Ishikawa (cell line): Measurements from ENCODE around the gene JMJD8.

Source experiments
- CEBPB ChIP-seq: IDR thresholded peaks from 2 replicates; pipeline ENCODE4 v1.6.1; 2012
- CREB1 ChIP-seq: IDR thresholded peaks from 2 replicates; pipeline ENCODE4 v1.6.1; 2012; ENCODE audit warnings: low read depth
- EGR1 ChIP-seq: IDR thresholded peaks from 2 replicates; pipeline ENCODE4 v1.6.1; 2012
- EP300 ChIP-seq: IDR thresholded peaks from 2 replicates; pipeline ENCODE4 v1.6.1; 2012; ENCODE audit warnings: borderline replicate concordance
- FOXM1 ChIP-seq: IDR thresholded peaks from 2 replicates; pipeline ENCODE4 v1.6.1; 2012; ENCODE audit warnings: low read depth, borderline replicate concordance
- MAX ChIP-seq: IDR thresholded peaks from 2 replicates; pipeline ENCODE4 v1.6.1; 2012
- NFIC ChIP-seq: IDR thresholded peaks from 2 replicates; pipeline ENCODE4 v1.6.1; 2012
- RAD21 ChIP-seq: IDR thresholded peaks from 2 replicates; pipeline ENCODE4 v1.6.1; 2012; ENCODE audit warnings: low read depth
- REST ChIP-seq: IDR thresholded peaks from 2 replicates; pipeline ENCODE4 v1.6.1; 2012; ENCODE audit warnings: low read depth, mild to moderate bottlenecking
- TAF1 ChIP-seq: IDR thresholded peaks from 2 replicates; pipeline ENCODE4 v1.6.1; 2012; ENCODE audit warnings: low read depth, mild to moderate bottlenecking
- TCF12 ChIP-seq: IDR thresholded peaks from 2 replicates; pipeline ENCODE4 v1.6.1; 2012; ENCODE audit warnings: low read depth
- TEAD4 ChIP-seq: IDR thresholded peaks from 2 replicates; pipeline ENCODE4 v1.6.1; 2012
- USF1 ChIP-seq: IDR thresholded peaks from 2 replicates; pipeline ENCODE4 v1.6.1; 2012
- YY1 ChIP-seq: IDR thresholded peaks from 2 replicates; pipeline ENCODE4 v1.6.1; 2012; ENCODE audit warnings: low read depth
- ZBTB7A ChIP-seq: IDR thresholded peaks from 2 replicates; pipeline ENCODE4 v1.6.1; 2012; ENCODE audit warnings: low read depth

Gene JMJD8

GRCh38 chr16:684071-684794, at the start of gene JMJD8:
JMJD8 (minus strand) TSS chr16:684334; CDS start chr16:684319, 15 bp downstream.
- TF ChIP-seq TEAD4, result peak; percentile 0; the same call in 1 of the 2 replicates
- TF ChIP-seq TCF12, result peak; percentile 69; the same call in 1 of the 2 replicates
- TF ChIP-seq TAF1, result peak; percentile 86
- peak; percentile 95 for TF ChIP-seq MAX
- no peak for TF ChIP-seq REST
- TF ChIP-seq EGR1, result no peak
- TF ChIP-seq EP300, result peak; percentile 19; the same call in 1 of the 2 replicates
- TF ChIP-seq CEBPB, result no peak
- TF ChIP-seq FOXM1, result peak; percentile 26; the same call in 1 of the 2 replicates
- TF ChIP-seq ZBTB7A, result no peak
- TF ChIP-seq YY1, result peak; percentile 92
- peak; percentile 74 for TF ChIP-seq USF1
- TF ChIP-seq NFIC, result peak; percentile 38; the same call in 1 of the 2 replicates
- TF ChIP-seq RAD21, result no peak
- peak; percentile 76 for TF ChIP-seq CREB1

GRCh38 chr16:733382-734207, 49.5 kb upstream of the JMJD8 start:
- TF ChIP-seq TAF1 (no peak), REST (no peak), ZBTB7A (no peak), MAX (no peak), USF1 (no peak), RAD21 (no peak), TEAD4 (no peak), TCF12 (no peak), YY1 (no peak), CEBPB (no peak), FOXM1 (no peak), NFIC (no peak), EP300 (no peak), EGR1 (no peak)

GRCh38 chr16:732936-733335, 48.8 kb upstream of the JMJD8 start:
- no peak for TF ChIP-seq EGR1
- TF ChIP-seq CREB1, result no peak
- no peak for TF ChIP-seq RAD21
- no peak for TF ChIP-seq NFIC
- no peak for TF ChIP-seq ZBTB7A
- no peak for TF ChIP-seq USF1

GRCh38 chr16:732332-732731, 48.2 kb upstream of the JMJD8 start:
- TF ChIP-seq YY1 (no peak), RAD21 (no peak), CEBPB (no peak), NFIC (no peak), EGR1 (no peak), USF1 (no peak), CREB1 (no peak), ZBTB7A (no peak), TAF1 (no peak)
